Endothelial cell of umbilical vein (primary cell): Measurements from ENCODE around the gene NMU. TPM values are rescaled to one million over a fixed set of nuclear protein-coding genes. Genes with fewer than 3 reads are reported as not detected.

ENCODE experiments used
- BruUV-seq: library from RNA; stranded (reverse); fragments of 400-500 nt; replicated peaks from 2 replicates; lab custom pipeline; 2021; lab: Mats Ljungman, UMichigan
- CTCF ChIA-PET: fragments of 300-600, 350-600 bp; sonication (Branson Sonifier 250); formaldehyde crosslinking; loops from one replicate; lab custom pipeline; 2021; ENCODE audit warnings: antibody characterized with exemption, inconsistent platforms; lab: Charles Lee
- POLR2A ChIA-PET: fragments of 300-600, 350-600 bp; sonication (Branson Sonifier 250); formaldehyde crosslinking; loops from one replicate; lab custom pipeline; 2021; ENCODE audit warnings: antibody characterized with exemption, inconsistent platforms; lab: Charles Lee
- DNase-seq: peaks from one replicate; pipeline ENCODE4 v3.0.0-alpha.2; 2011; ENCODE audit warnings: low read depth, low spot score
- FAIRE-seq: peaks from 2 replicates; lab custom pipeline; 2011; peaks lifted over from hg19 to GRCh38; lab: Jason Lieb, UNC
- H2AFZ ChIP-seq: 2 replicates; pipeline ENCODE4 v1.6.0; 2012; ENCODE audit warnings: low read depth, low read length, control low read depth, inconsistent platforms
- H3K27ac ChIP-seq: 2 replicates; pipeline ENCODE4 v1.5.1; 2011; ENCODE audit warnings: low read depth, mild to moderate bottlenecking, control low read depth, low read length, moderate library complexity; ENCODE audit not compliant: insufficient read depth
- H3K27me3 ChIP-seq, 2 experiments: 2 replicates each; pipeline versions ENCODE4 v1.6.0 to v1.6.1; 2011; ENCODE audit warnings: low read length in 2 of 2, mixed read lengths in 1 of 2; ENCODE audit not compliant: control insufficient read depth in 2 of 2, insufficient read depth in 2 of 2
- H3K36me3 ChIP-seq, 2 experiments: 2 replicates in 1 of 2; 3 replicates in 1 of 2; pipeline ENCODE4 v1.5.1; 2011; ENCODE audit warnings: low read length in 2 of 2, mild to moderate bottlenecking in 1 of 2, moderate library complexity in 1 of 2; ENCODE audit not compliant: control insufficient read depth in 2 of 2, insufficient read depth in 2 of 2; ENCODE audit errors: extremely low read depth in 1 of 2
- H3K4me1 ChIP-seq: 3 replicates; pipeline ENCODE4 v1.5.1; 2011; ENCODE audit warnings: mild to moderate bottlenecking, low read length; ENCODE audit not compliant: control insufficient read depth, insufficient read depth; ENCODE audit errors: extremely low read depth
- H3K4me2 ChIP-seq: 2 replicates; pipeline ENCODE4 v1.6.1; 2011; ENCODE audit warnings: low read length, control low read depth, mixed read lengths; ENCODE audit not compliant: insufficient read depth
- H3K4me3 ChIP-seq, 3 experiments: fragments of 200-600 bp in 1 of 3; sonication (generic), shearing (Covaris generic) in 1 of 3; replicated peaks in 1 of 3; 2 replicates each; pipeline ENCODE4 v1.5.1; 2011 to 2016; ENCODE audit warnings: control low read depth in 3 of 3, low read length in 3 of 3, mild to moderate bottlenecking in 2 of 3, inconsistent platforms in 1 of 3, low read depth in 1 of 3, moderate library complexity in 1 of 3; ENCODE audit not compliant: insufficient read depth in 1 of 3
- H3K79me2 ChIP-seq: 2 replicates; pipeline ENCODE4 v1.6.0; 2012; ENCODE audit warnings: low read length, inconsistent platforms; ENCODE audit not compliant: control insufficient read depth, insufficient read depth
- H3K9ac ChIP-seq: replicated peaks from 2 replicates; pipeline ENCODE3; 2011; ENCODE audit warnings: low read length, control low read depth; ENCODE audit not compliant: insufficient read depth; ENCODE audit errors: extremely low read depth
- H3K9me1 ChIP-seq: replicated peaks from 3 replicates; pipeline ENCODE4 v1.6.0; 2011; ENCODE audit warnings: mild to moderate bottlenecking, low read length; ENCODE audit not compliant: control insufficient read depth, insufficient read depth; ENCODE audit errors: extremely low read depth
- H3K9me3 ChIP-seq: replicated peaks from 2 replicates; pipeline ENCODE4 v1.5.1; 2012; ENCODE audit warnings: low read length, inconsistent platforms; ENCODE audit not compliant: control insufficient read depth, insufficient read depth
- H4K20me1 ChIP-seq: replicated peaks from 2 replicates; pipeline ENCODE3; 2011; ENCODE audit warnings: mild to moderate bottlenecking, low read length; ENCODE audit not compliant: control insufficient read depth, insufficient read depth; ENCODE audit errors: extremely low read depth
- EZH2 ChIP-seq: IDR thresholded peaks from 2 replicates; pipeline ENCODE4 v1.6.1; 2012; ENCODE audit warnings: borderline replicate concordance, low read depth, mild to moderate bottlenecking, moderate library complexity, low read length, inconsistent platforms; ENCODE audit not compliant: severe bottlenecking
- FOS ChIP-seq: IDR thresholded peaks from 2 replicates; pipeline ENCODE4 v1.6.1; 2011; ENCODE audit warnings: mild to moderate bottlenecking, low read length, moderate library complexity, borderline replicate concordance; ENCODE audit not compliant: insufficient read depth
- GATA2 ChIP-seq: IDR thresholded peaks from 2 replicates; pipeline ENCODE4 v1.7.0; 2011; ENCODE audit warnings: low read depth, mild to moderate bottlenecking, moderate library complexity, mixed read lengths, low read length; ENCODE audit not compliant: insufficient read length, insufficient read depth
- JUN ChIP-seq: IDR thresholded peaks from 2 replicates; pipeline ENCODE4 v1.6.1; 2011; ENCODE audit warnings: borderline replicate concordance, low read depth; ENCODE audit not compliant: insufficient read length, insufficient read depth
- MAX ChIP-seq: IDR thresholded peaks from 2 replicates; pipeline ENCODE4 v1.6.1; 2011; ENCODE audit not compliant: insufficient read depth, insufficient read length
- MYC ChIP-seq: IDR thresholded peaks from one replicate; pipeline ENCODE4 v1.6.1; 2011; ENCODE audit warnings: mild to moderate bottlenecking, low read depth, low read length
- POLR2A ChIP-seq: IDR thresholded peaks from 2 replicates; pipeline ENCODE4 v1.6.1; 2012; ENCODE audit warnings: low read depth, mild to moderate bottlenecking, control low read depth, low read length
- POLR2AphosphoS5 ChIP-seq: IDR thresholded peaks from 2 replicates; pipeline ENCODE4 v1.6.1; 2012; ENCODE audit warnings: low read depth, mild to moderate bottlenecking, control low read depth, low read length, moderate library complexity; ENCODE audit not compliant: insufficient read depth
- dilution Hi-C: fragments of 300-500 bp; cut with MboI; formaldehyde crosslinking; loops from one replicate; pipeline ENCODE4 v1.15.0; 2019; ENCODE audit warnings: low sequenced_read_pairs; ENCODE audit not compliant: extremely low pct_ligation_motif_present
- intact Hi-C: fragments of 100-400 bp; cut with micrococcal nuclease; formaldehyde crosslinking; loops from one replicate; pipeline ENCODE4 v1.10.0; 2022
- polyA plus RNA-seq, 4 experiments: library from polyadenylated mRNA; depleted of rRNA in 3 of 4; stranded (reverse) in 3 of 4; unstranded in 1 of 4; fragments of >200 nt; gene quantifications; 2 replicates each; pipeline versions ENCODE4 v1.2.1 to v1.2.3, GENCODE V29; 2011 to 2012; ENCODE audit warnings: missing spikeins in 1 of 4
- total RNA-seq: library from RNA; stranded (reverse); gene quantifications from 2 replicates; pipeline ENCODE4 v1.2.3, GENCODE V29; 2021
- TF ChIP-seq, protein P1 (sequence below), 2 donors: IDR thresholded peaks; 1 replicate in 1 of 2; 2 replicates in 1 of 2; pipeline ENCODE4 v1.5.1; 2011; ENCODE audit warnings: low read length in 2 of 2, mild to moderate bottlenecking in 2 of 2, moderate library complexity in 2 of 2, control low read depth in 1 of 2, inconsistent platforms in 1 of 2, low read depth in 1 of 2; ENCODE audit not compliant: insufficient read depth in 1 of 2; ENCODE audit errors: extremely low read depth in 1 of 2

Gene NMU
- total and polyA plus RNA-seq, 2 donors (not counting 3 experiments of a cell fraction or from before 2014, with no cell fraction given), result 1.4 to 3.7 TPM

DNA sequence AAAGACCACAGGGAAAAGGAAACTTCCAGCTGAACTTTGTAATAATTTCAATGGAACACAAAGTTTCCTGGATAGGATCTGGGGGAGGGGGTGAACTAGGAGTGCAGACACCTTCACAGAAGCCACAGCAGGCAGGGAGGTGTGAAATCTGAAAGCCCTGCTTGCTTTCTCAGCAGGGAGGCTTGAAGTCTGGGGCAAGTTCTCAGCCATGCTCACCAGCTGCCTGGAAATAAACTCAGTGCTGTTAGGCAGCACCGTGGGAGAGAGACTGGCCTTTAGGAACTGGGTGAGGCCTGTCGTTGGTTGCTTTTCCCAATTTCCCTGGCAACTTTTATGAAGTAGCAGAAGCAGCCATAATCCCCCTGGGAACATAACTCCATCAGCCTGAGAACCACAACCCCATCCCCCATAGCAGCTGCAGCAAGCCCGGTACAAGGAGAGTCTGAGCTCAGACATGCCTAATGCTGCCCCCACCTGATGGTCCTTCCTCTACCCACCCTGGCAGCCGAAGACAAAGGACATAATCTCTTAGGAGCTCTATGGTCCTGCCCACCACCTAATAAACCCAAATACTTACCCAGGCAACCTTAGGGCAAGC, 39.2 kb upstream of the NMU start:
- no TSS peak for BruUV-seq
- DNase-seq (no peak), FAIRE-seq (no peak)
- CTCF ChIA-PET, result no interaction called here
- Histone ChIP-seq H2AFZ (no peak overlapping the region), H3K4me2 (no peak overlapping the region), H3K4me3 (no peak overlapping the region), H3K4me1 (no peaks in the 10 kb centered on the region), H4K20me1 (no peaks in the 10 kb centered on the region), H3K9me1 (no peaks in the 10 kb centered on the region), H3K9me3 (no peaks in the 10 kb centered on the region), H3K27ac (no peak overlapping the region), H3K36me3 (no peaks in the 10 kb centered on the region), H3K27me3 (peaks cover 3 to 6% of the 10 kb centered on the region in 2 experiments), H3K79me2 (no peaks in the 10 kb centered on the region), H3K9ac (no peak overlapping the region)
- POLR2A ChIA-PET, result no interaction called here
- intact Hi-C loops, result no loop called here
- dilution Hi-C loops, result no loop called here
- no peak for TF ChIP-seq POLR2A
- no peak for TF ChIP-seq POLR2AphosphoS5
- no peak for TF ChIP-seq JUN
- no peak for TF ChIP-seq FOS
- TF ChIP-seq GATA2, result no peak
- no peak for TF ChIP-seq EZH2
- TF ChIP-seq MYC, result no peak
- no peak for TF ChIP-seq MAX
- TF ChIP-seq, protein P1, sequence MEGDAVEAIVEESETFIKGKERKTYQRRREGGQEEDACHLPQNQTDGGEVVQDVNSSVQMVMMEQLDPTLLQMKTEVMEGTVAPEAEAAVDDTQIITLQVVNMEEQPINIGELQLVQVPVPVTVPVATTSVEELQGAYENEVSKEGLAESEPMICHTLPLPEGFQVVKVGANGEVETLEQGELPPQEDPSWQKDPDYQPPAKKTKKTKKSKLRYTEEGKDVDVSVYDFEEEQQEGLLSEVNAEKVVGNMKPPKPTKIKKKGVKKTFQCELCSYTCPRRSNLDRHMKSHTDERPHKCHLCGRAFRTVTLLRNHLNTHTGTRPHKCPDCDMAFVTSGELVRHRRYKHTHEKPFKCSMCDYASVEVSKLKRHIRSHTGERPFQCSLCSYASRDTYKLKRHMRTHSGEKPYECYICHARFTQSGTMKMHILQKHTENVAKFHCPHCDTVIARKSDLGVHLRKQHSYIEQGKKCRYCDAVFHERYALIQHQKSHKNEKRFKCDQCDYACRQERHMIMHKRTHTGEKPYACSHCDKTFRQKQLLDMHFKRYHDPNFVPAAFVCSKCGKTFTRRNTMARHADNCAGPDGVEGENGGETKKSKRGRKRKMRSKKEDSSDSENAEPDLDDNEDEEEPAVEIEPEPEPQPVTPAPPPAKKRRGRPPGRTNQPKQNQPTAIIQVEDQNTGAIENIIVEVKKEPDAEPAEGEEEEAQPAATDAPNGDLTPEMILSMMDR (IDR thresholded peaks at IDR 0.05; ENCODE audit: extremely low read depth in 1 of 2, insufficient read depth in 1 of 2, low read depth in 1 of 2, low read length in 2 of 2), result no peak
